ENCODE data around the gene CHD3. TPM values are rescaled to one million over a fixed set of nuclear protein-coding genes. Genes with fewer than 3 reads are reported as not detected.
A peak's percentile ranks its signal among the peaks of the same experiment; 100 is the strongest.

CHD3 gene
- total RNA-seq, 1 experiment from 2014 or later, result 27.9 TPM

GRCh38 chr17:7903154-7904103 is 14.8 kb downstream of the CHD3 start:
- Histone ChIP-seq H3K36me3 (ENCODE audit: control insufficient read depth, insufficient read depth, low read length) (no peaks in the 10 kb centered on the region; the same call in 1 of the 2 replicates), H3K27me3 (replicated peaks; ENCODE audit: control insufficient read depth, insufficient read depth, low read length) (no peaks in the 10 kb centered on the region), H3K4me1 (no peaks in the 10 kb centered on the region), H3K4me3 (ENCODE audit: low read depth, low read length) (no peak overlapping the region), H3K9me3 (no peaks in the 10 kb centered on the region)
- intact Hi-C loops (cut with micrococcal nuclease; ENCODE audit: unreplicated experiment), result no loop called here
- no peaks in the 10 kb centered on the region for H3K27me3 Mint-ChIP-seq (ENCODE audit: insufficient read depth, unreplicated experiment)
- H3K27ac Mint-ChIP-seq (ENCODE audit: unreplicated experiment), result no peak overlapping the region
- DNase-seq, result no peak
- no peaks in the 10 kb centered on the region for H3K9me3 Mint-ChIP-seq (ENCODE audit: unreplicated experiment)
- ChIA-PET CTCF (no interaction called here), POLR2A (no interaction called here)
- no peaks in the 10 kb centered on the region for H3K4me1 Mint-ChIP-seq (ENCODE audit: low read depth, unreplicated experiment)
- peaks cover 15% of the 10 kb centered on the region for H3K36me3 Mint-ChIP-seq (ENCODE audit: insufficient read depth, unreplicated experiment)
- BruUV-seq (replicated peaks), result TSS peak; percentile 26
- no peak overlapping the region for H3K4me3 Mint-ChIP-seq (ENCODE audit: unreplicated experiment)
- no peak for TF ChIP-seq CTCF (IDR thresholded peaks at IDR 0.05; ENCODE audit: insufficient read depth in 1 of 2, low read depth in 1 of 2, low read length in 1 of 2, severe bottlenecking in 1 of 2, unreplicated experiment in 1 of 2)

- Mint-ChIP-seq H3K4me1 (ENCODE audit: low read depth, unreplicated experiment) (no peaks in the 10 kb centered on the region), H3K36me3 (ENCODE audit: insufficient read depth, unreplicated experiment) (peaks cover 21% of the 10 kb centered on the region), H3K27me3 (ENCODE audit: insufficient read depth, unreplicated experiment) (no peaks in the 10 kb centered on the region), H3K4me3 (ENCODE audit: unreplicated experiment) (no peak overlapping the region), H3K27ac (ENCODE audit: unreplicated experiment) (no peak overlapping the region), H3K9me3 (ENCODE audit: unreplicated experiment) (no peaks in the 10 kb centered on the region)
- CTCF ChIA-PET, result no interaction called here
- H3K36me3 ChIP-seq (ENCODE audit: control insufficient read depth, insufficient read depth, low read length), result no peaks in the 10 kb centered on the region
- no TSS peak for BruUV-seq (replicated peaks)
- H3K4me3 ChIP-seq (ENCODE audit: low read depth, low read length), result no peak overlapping the region
- H3K4me1 ChIP-seq, result no peaks in the 10 kb centered on the region
- no peak for DNase-seq
- POLR2A ChIA-PET, result no interaction called here
- H3K27me3 ChIP-seq (replicated peaks; ENCODE audit: control insufficient read depth, insufficient read depth, low read length), result no peaks in the 10 kb centered on the region
- no peak for TF ChIP-seq CTCF (IDR thresholded peaks at IDR 0.05; ENCODE audit: insufficient read depth in 1 of 2, low read depth in 1 of 2, low read length in 1 of 2, severe bottlenecking in 1 of 2, unreplicated experiment in 1 of 2)
- no peaks in the 10 kb centered on the region for H3K9me3 ChIP-seq
- intact Hi-C loops (cut with micrococcal nuclease; ENCODE audit: unreplicated experiment), result no loop called here
These were observed 20.5 kb downstream of the CHD3 start for GRCh38 chr17:7909089-7909488.

GRCh38 chr17:7910281-7910680 is 21.7 kb downstream of the CHD3 start:
- Histone ChIP-seq H3K27me3 (replicated peaks; ENCODE audit: control insufficient read depth, insufficient read depth, low read length) (no peaks in the 10 kb centered on the region), H3K36me3 (ENCODE audit: control insufficient read depth, insufficient read depth, low read length) (no peaks in the 10 kb centered on the region), H3K9me3 (no peaks in the 10 kb centered on the region), H3K4me1 (no peaks in the 10 kb centered on the region), H3K4me3 (ENCODE audit: low read depth, low read length) (no peak overlapping the region)
- intact Hi-C loops (cut with micrococcal nuclease; ENCODE audit: unreplicated experiment), result loop anchor here (10.0 kb wide), 1 partner anchor 165 kb away; no protein-coding TSS in a partner anchor
- Mint-ChIP-seq H3K4me1 (ENCODE audit: low read depth, unreplicated experiment) (no peaks in the 10 kb centered on the region), H3K27ac (ENCODE audit: unreplicated experiment) (no peak overlapping the region), H3K4me3 (ENCODE audit: unreplicated experiment) (no peak overlapping the region), H3K36me3 (ENCODE audit: insufficient read depth, unreplicated experiment) (peaks cover 21% of the 10 kb centered on the region), H3K9me3 (ENCODE audit: unreplicated experiment) (no peaks in the 10 kb centered on the region), H3K27me3 (ENCODE audit: insufficient read depth, unreplicated experiment) (no peaks in the 10 kb centered on the region)
- ChIA-PET CTCF (no interaction called here), POLR2A (no interaction called here)
- no peak for TF ChIP-seq CTCF (IDR thresholded peaks at IDR 0.05; ENCODE audit: insufficient read depth in 1 of 2, low read depth in 1 of 2, low read length in 1 of 2, severe bottlenecking in 1 of 2, unreplicated experiment in 1 of 2)
- no TSS peak for BruUV-seq (replicated peaks)
- no peak for DNase-seq

Data from Caco-2 (cell line).